BLaER1 (cell line): ENCODE results near the gene SHC2.

Experiments used
- H3K27ac ChIP-seq: shearing (Covaris generic); formaldehyde crosslinking; 2 replicates; pipeline ENCODE4 v1.8.1; 2022
- H3K27me3 ChIP-seq: shearing (Covaris generic); formaldehyde crosslinking; 2 replicates; pipeline ENCODE4 v1.8.1; 2022
- H3K36me3 ChIP-seq: shearing (Covaris generic); formaldehyde crosslinking; 2 replicates; pipeline ENCODE4 v1.8.1; 2022
- H3K4me1 ChIP-seq: shearing (Covaris generic); formaldehyde crosslinking; 2 replicates; pipeline ENCODE4 v1.8.1; 2022
- H3K4me2 ChIP-seq: shearing (Covaris generic); formaldehyde crosslinking; 2 replicates; pipeline ENCODE4 v1.8.1; 2022
- H3K4me3 ChIP-seq: shearing (Covaris generic); formaldehyde crosslinking; 2 replicates; pipeline ENCODE4 v1.8.1; 2022
- H3K9ac ChIP-seq: shearing (Covaris generic); formaldehyde crosslinking; 2 replicates; pipeline ENCODE4 v1.8.1; 2022
- H3K9me3 ChIP-seq: shearing (Covaris generic); formaldehyde crosslinking; 2 replicates; pipeline ENCODE4 v1.8.1; 2022
- H4K20me1 ChIP-seq: shearing (Covaris generic); formaldehyde crosslinking; 2 replicates; pipeline ENCODE4 v1.8.1; 2022
- Cebpa-rat ChIP-seq: shearing (Covaris generic); IDR thresholded peaks from 2 replicates; pipeline ENCODE4 v1.8.1; 2022

SHC2 gene

DNA sequence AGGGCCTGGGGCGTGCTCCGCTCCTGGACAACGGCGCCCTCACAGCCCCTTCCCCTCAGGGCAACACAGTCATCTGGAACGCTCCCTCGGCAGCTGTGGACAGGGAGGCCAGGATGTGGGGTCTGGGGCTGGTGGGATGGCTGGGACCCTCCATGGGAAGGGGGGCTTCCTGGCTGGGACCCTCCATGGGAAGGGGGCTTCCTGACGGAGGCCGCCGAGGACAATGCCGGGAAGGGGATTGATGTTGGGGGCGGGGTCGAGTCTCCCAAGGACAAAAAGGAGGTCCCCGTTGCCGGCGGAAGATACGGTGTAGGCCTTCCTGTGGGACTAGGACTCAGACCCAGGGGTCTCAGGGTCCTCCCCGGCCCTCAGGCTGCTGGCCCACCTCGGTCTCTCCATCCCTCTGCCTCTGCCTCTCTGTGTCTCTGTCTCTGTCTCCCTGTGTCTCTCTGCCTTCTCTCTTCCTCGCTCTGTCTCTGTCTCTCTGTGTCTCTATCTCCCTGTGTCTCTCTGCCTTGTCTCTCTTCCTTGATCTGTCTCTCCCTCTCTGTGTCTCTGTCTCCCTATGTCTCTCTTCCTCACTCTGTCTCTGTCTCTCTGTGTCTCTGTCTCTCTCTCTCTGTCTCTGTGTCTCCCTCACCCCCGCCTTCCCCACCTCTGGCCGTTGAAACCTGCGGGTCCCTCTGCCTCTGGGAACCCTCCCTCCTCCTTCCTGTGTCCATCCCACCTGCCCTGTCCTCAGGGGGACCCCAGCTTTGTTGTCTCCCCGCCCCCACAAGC, 32.7 kb upstream of the SHC2 start:
- Histone ChIP-seq H3K9ac (no peak overlapping the region), H4K20me1 (no peaks in the 10 kb centered on the region), H3K4me2 (no peak overlapping the region), H3K9me3 (peaks cover 8% of the 10 kb centered on the region; the same call in 1 of the 2 replicates), H3K27ac (no peak overlapping the region), H3K4me3 (no peak overlapping the region), H3K36me3 (no peaks in the 10 kb centered on the region), H3K27me3 (peaks cover 31% of the 10 kb centered on the region), H3K4me1 (peaks cover 23% of the 10 kb centered on the region)
- TF ChIP-seq Cebpa-rat, result no peak

GRCh38 chr19:492091-492531, 31.3 kb upstream of the SHC2 start:
- H3K4me1 ChIP-seq, result peaks cover 22% of the 10 kb centered on the region
- H3K36me3 ChIP-seq, result no peaks in the 10 kb centered on the region
- no peak for TF ChIP-seq Cebpa-rat
- H3K4me2 ChIP-seq, result no peak overlapping the region
- H3K4me3 ChIP-seq, result no peak overlapping the region
- H3K9me3 ChIP-seq, result peaks cover 8% of the 10 kb centered on the region; the same call in 1 of the 2 replicates
- no peaks in the 10 kb centered on the region for H4K20me1 ChIP-seq
- H3K27ac ChIP-seq, result no peak overlapping the region
- H3K27me3 ChIP-seq, result peaks cover 17% of the 10 kb centered on the region
- no peak overlapping the region for H3K9ac ChIP-seq

GRCh38 chr19:491146-491741, 30.4 kb upstream of the SHC2 start:
- Histone ChIP-seq H3K27me3 (peaks cover 14% of the 10 kb centered on the region), H3K4me1 (peaks cover 22% of the 10 kb centered on the region), H3K9ac (no peak overlapping the region), H3K27ac (no peak overlapping the region), H3K9me3 (peaks cover 8% of the 10 kb centered on the region; the same call in 1 of the 2 replicates), H3K4me3 (no peak overlapping the region), H4K20me1 (no peaks in the 10 kb centered on the region), H3K36me3 (no peaks in the 10 kb centered on the region), H3K4me2 (no peak overlapping the region)
- no peak for TF ChIP-seq Cebpa-rat

GRCh38 chr19:489418-490196, 28.8 kb upstream of the SHC2 start:
- Histone ChIP-seq H3K4me3 (peak overlapping the region; percentile 78), H4K20me1 (no peaks in the 10 kb centered on the region), H3K4me1 (peaks cover 23% of the 10 kb centered on the region), H3K4me2 (peak overlapping the region; percentile 97), H3K36me3 (no peaks in the 10 kb centered on the region), H3K9me3 (peaks cover 8% of the 10 kb centered on the region; the same call in 1 of the 2 replicates), H3K9ac (peak overlapping the region; percentile 93), H3K27ac (peak overlapping the region; percentile 94), H3K27me3 (no peaks in the 10 kb centered on the region; the same call in 1 of the 2 replicates)
- no peak for TF ChIP-seq Cebpa-rat

DNA sequence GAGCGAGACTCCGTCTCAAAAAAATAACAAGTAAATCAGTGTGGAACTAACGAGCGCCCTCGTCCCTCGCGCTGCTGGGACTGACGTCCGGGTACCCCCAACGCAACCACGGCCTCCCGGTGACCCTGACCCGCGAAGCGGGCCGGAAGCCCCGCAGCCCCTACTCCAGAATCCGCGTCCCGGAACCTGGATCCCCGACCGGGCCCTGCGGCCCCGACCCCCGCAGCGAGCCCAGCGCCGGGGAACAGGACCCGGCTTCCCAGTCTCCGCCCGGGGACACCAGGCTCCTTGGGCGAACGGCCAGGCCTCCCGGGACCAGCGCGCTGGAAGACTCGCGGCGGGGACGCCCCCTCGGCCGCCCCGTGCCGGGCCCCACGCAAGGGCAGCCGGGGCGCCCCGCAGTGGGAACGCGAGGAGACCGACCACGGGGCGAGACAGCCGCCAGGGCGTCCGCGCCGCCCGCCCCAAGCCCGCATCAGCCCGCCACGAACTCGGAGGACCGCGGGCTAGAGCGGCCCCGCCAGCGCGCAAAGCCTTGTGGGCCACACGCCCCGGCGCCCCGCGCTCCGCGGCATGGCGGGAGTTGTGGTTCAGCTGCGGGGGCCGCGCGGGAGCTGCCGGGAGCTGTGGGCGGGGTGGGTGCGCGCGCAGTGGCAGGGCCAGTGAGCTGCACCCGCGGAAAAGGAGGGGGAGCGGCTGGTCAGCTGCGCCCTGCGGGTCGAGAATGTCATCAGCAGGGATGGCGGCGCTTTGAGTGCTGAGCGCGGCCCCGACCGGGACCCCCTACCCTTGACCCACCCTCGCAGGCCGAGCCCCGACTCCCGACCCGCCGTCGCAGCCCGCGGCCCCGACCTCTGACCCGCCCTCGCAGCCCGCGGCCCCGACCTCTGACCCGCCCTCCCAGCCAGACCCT, 27.9 kb upstream of the SHC2 start:
- no peak for TF ChIP-seq Cebpa-rat
- Histone ChIP-seq H3K36me3 (no peaks in the 10 kb centered on the region), H3K9me3 (peaks cover 8% of the 10 kb centered on the region; the same call in 1 of the 2 replicates), H4K20me1 (no peaks in the 10 kb centered on the region), H3K27ac (peak overlapping the region; percentile 94), H3K27me3 (no peaks in the 10 kb centered on the region), H3K4me3 (peak overlapping the region; percentile 78), H3K9ac (peak overlapping the region; percentile 93), H3K4me1 (peaks cover 28% of the 10 kb centered on the region), H3K4me2 (peak overlapping the region; percentile 97)

- no peaks in the 10 kb centered on the region for H3K36me3 ChIP-seq
- no peak overlapping the region for H3K27ac ChIP-seq
- H3K4me1 ChIP-seq, result peaks cover 28% of the 10 kb centered on the region
- no peak overlapping the region for H3K9ac ChIP-seq
- TF ChIP-seq Cebpa-rat, result no peak
- H3K27me3 ChIP-seq, result no peaks in the 10 kb centered on the region
- no peak overlapping the region for H3K4me2 ChIP-seq
- no peaks in the 10 kb centered on the region for H4K20me1 ChIP-seq
- H3K4me3 ChIP-seq, result no peak overlapping the region
- peaks cover 16% of the 10 kb centered on the region for H3K9me3 ChIP-seq
Observed at GRCh38 chr19:485583-486236, 24.9 kb upstream of the SHC2 start.

DNA sequence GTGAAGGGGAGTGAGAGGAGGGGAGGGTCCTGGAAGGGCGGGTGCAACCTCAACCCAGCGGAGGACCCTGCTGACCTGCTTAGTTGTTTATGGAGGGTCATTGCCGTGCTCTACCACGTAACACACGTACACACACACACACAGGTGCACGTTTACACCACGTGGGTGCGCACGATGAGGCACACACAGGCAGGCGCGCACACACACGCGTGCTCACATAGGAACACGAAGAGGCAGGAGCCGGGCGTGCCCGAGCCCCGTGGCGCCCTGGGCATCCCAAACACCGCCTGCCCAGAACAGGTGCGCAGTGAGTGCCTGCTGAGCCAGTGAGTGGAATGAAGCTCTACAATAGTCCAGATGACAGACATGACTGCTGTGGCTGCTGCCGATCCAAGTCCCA, 24.2 kb upstream of the SHC2 start:
- Histone ChIP-seq H3K4me2 (no peak overlapping the region), H3K9ac (no peak overlapping the region), H3K4me3 (no peak overlapping the region), H4K20me1 (no peaks in the 10 kb centered on the region), H3K9me3 (peaks cover 23% of the 10 kb centered on the region), H3K27ac (no peak overlapping the region), H3K27me3 (no peaks in the 10 kb centered on the region), H3K36me3 (no peaks in the 10 kb centered on the region), H3K4me1 (peaks cover 23% of the 10 kb centered on the region)
- no peak for TF ChIP-seq Cebpa-rat

- H3K4me1 ChIP-seq, result peaks cover 17% of the 10 kb centered on the region
- H3K36me3 ChIP-seq, result no peaks in the 10 kb centered on the region
- H3K4me3 ChIP-seq, result no peak overlapping the region
- H3K4me2 ChIP-seq, result no peak overlapping the region
- no peaks in the 10 kb centered on the region for H4K20me1 ChIP-seq
- no peak overlapping the region for H3K9ac ChIP-seq
- no peak overlapping the region for H3K27ac ChIP-seq
- H3K27me3 ChIP-seq, result no peaks in the 10 kb centered on the region
- no peak for TF ChIP-seq Cebpa-rat
- H3K9me3 ChIP-seq, result peaks cover 25% of the 10 kb centered on the region
Observed at GRCh38 chr19:484494-484893, 23.7 kb upstream of the SHC2 start.
